RWPE1 (cell line): ENCODE data around the gene DNAJB2.

Source experiments
- CTCF ChIA-PET: fragments of 350-600 bp; sonication (Branson Sonifier 250); formaldehyde crosslinking; extraction: SDS; loops from one replicate; lab custom pipeline; 2021; lab: Yijun Ruan, JAX
- POLR2A ChIA-PET: fragments of 400-600 bp; formaldehyde crosslinking; extraction: SDS; loops from one replicate; lab custom pipeline; 2020; ENCODE audit warnings: antibody characterized with exemption; ENCODE audit not compliant: low non-redundant PET; lab: Yijun Ruan, JAX
- DNase-seq: peaks from one replicate; pipeline ENCODE4 v3.0.0; 2012; ENCODE audit warnings: low spot score
- H3K27ac ChIP-seq: fragments of 450-650 bp; 2 replicates; pipeline ENCODE4 v1.5.1; 2017
- CTCF ChIP-seq: fragments of 450-650 bp; conservative IDR thresholded peaks from 2 replicates; pipeline ENCODE4 v1.5.1; 2017; ENCODE audit warnings: low read depth, mild to moderate bottlenecking

The DNAJB2 gene

GRCh38 chr2:219280651-219281050 lies 1.5 kb downstream of the DNAJB2 start:
- CTCF ChIA-PET = interaction anchor here (6.4 kb wide), 1 partner anchor 14 kb away, joined by 62 read pairs; no protein-coding TSS in a partner anchor
- H3K27ac ChIP-seq = peak overlapping the region; percentile 94
- TF ChIP-seq CTCF = no peak
- POLR2A ChIA-PET = no interaction called here
- no peak for DNase-seq

- ChIA-PET POLR2A (no interaction called here), CTCF (interaction anchor here (6.4 kb wide), 1 partner anchor 13 kb away, joined by 62 read pairs; no protein-coding TSS in a partner anchor)
- no peak for DNase-seq
- TF ChIP-seq CTCF = no peak
- peak overlapping the region; percentile 94 for H3K27ac ChIP-seq
Measured at GRCh38 chr2:219281588-219281987, 2.4 kb downstream of the DNAJB2 start.

- ChIA-PET POLR2A (no interaction called here), CTCF (interaction anchor here (6.4 kb wide), 1 partner anchor 12 kb away, joined by 62 read pairs; no protein-coding TSS in a partner anchor)
- TF ChIP-seq CTCF = no peak
- DNase-seq = no peak
- H3K27ac ChIP-seq = peak overlapping the region; percentile 98; the same call in 1 of the 2 replicates
Measured at GRCh38 chr2:219282375-219282774, 3.2 kb downstream of the DNAJB2 start.

GRCh38 chr2:219282943-219283581 lies 3.9 kb downstream of the DNAJB2 start:
- H3K27ac ChIP-seq = peak overlapping the region; percentile 98
- no peak for DNase-seq
- ChIA-PET POLR2A (no interaction called here), CTCF (interaction anchor here (6.4 kb wide), 1 partner anchor 11 kb away, joined by 62 read pairs; no protein-coding TSS in a partner anchor)
- TF ChIP-seq CTCF = no peak

GRCh38 chr2:219284501-219285372 lies 5.6 kb downstream of the DNAJB2 start:
- CTCF ChIA-PET = interaction anchor here (3.6 kb wide), 1 partner anchor 10 kb away, joined by 37 read pairs; no protein-coding TSS in a partner anchor
- TF ChIP-seq CTCF = no peak
- H3K27ac ChIP-seq = peak overlapping the region; percentile 98
- no peak for DNase-seq
- POLR2A ChIA-PET = interaction anchor here (1.5 kb wide), 1 partner anchor 35 kb away, joined by 3 read pairs; no protein-coding TSS in a partner anchor

- ChIA-PET CTCF (interaction anchor here (1.3 to 3.6 kb wide), 3 partner anchors 8 to 114 kb away, joined by 3 to 37 read pairs (median 5); no protein-coding TSS in a partner anchor), POLR2A (interaction anchor here (1.5 to 1.9 kb wide), 2 partner anchors 11 to 36 kb away, joined by 3 to 6 read pairs; no protein-coding TSS in a partner anchor)
- peak overlapping the region; percentile 98 for H3K27ac ChIP-seq
- no peak for DNase-seq
- no peak for TF ChIP-seq CTCF
Measured at GRCh38 chr2:219285373-219285735, 6.2 kb downstream of the DNAJB2 start.
